ENCODE data around the gene SH3GL2.

The SH3GL2 gene

GRCh38 chr9:17578911-17579793 is at the start of gene SH3GL2:
TSS of gene SH3GL2 (plus strand) at chr9:17579066.
- peak; percentile 73 for DNase-seq

DNA sequence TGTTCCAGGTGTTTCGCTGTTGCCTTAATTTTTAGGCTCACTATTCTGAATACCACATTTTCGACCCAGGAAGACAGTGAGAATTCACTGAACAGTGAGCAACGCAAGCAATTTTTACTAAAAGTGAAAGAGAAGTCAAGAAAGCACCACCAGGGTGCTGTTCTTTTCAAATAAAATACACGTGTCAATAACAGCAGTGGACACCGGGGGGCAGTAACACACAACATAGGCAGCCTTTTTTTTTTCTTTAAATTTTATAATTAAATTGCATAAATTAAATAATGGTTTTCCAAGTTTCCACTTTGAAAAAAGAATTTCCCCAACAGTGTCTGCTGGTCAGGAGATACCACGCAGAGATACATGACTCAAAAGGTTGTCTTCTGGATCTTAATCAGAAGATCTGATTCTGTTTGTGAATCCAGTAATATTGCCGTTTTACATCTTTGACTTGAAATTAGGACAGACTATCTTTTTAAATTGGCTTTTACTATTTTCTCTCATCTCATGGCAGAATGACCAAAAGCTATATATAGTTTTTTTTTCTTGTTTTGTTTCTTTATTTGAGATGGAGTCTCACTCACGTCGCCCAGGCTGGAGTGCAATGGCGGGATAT is 47.1 kb upstream of the SH3GL2 start:
- peak; percentile 15 for DNase-seq

GRCh38 chr9:17532461-17532860 is 46.4 kb upstream of the SH3GL2 start:
- DNase-seq, result no peak

DNA sequence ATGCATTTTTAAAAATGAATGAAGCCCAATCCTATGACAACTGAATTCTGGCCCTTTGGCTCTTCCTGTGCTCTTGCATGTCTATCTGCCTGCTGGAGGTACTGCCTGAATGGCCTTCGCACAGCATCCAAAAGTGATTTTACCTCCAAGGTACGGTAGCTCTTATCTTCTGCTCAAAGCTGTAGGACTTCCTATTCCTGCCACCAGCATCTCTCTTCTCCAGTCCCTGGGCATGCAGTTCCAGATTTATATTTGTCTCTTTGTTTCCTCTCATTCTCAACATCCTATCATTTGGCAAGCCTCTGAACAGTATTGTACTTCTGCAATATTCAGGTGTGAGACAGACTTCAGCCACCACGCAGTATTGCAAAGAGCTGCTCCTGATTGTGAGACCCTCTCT is 43.7 kb upstream of the SH3GL2 start:
- DNase-seq, result no peak

- no peak for DNase-seq
Measured at GRCh38 chr9:17536027-17536426, 42.8 kb upstream of the SH3GL2 start.

DNA sequence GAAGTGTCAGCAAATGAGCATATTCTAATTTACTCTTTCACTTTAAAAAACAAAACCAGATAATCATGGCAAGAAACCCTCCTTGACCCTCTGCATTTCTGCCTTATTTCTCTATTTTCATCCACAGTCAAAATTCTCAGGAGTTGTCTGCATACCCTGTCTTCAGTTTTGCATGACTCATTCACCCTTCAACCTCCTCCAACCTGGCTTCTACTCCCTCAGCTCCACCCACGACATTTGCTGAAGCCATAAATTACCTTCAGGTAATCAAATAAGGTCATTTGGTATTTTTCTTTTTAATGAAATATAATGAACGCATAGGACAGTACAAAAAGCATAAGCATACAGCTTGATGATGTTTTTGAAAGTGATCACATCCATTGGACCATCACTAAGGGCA is 27.8 kb upstream of the SH3GL2 start:
- no peak for DNase-seq

GRCh38 chr9:17555362-17556054 is 23.4 kb upstream of the SH3GL2 start:
- no peak for DNase-seq

- DNase-seq, result no peak
Measured at GRCh38 chr9:17556255-17556654, 22.6 kb upstream of the SH3GL2 start.

DNA sequence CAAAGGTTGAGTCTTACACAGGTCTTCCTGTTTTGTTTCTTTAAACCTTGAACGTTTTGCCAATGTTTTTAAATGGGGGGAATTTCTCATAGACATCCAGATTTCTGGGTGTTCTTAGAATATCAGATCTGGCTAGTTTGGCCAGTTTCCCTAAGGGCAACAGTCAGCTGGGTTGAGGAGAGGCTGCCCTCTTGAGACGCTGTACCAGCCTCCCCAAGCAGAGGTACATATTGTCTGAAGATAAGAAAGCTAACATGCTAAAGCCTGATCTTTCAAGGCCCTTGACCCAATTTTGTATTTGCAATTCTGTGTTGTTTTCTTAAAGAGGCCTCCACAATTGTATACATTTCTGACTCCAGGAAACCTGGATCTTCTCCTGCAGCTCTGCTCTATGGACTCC is 21.9 kb upstream of the SH3GL2 start:
- DNase-seq, result no peak

DNA sequence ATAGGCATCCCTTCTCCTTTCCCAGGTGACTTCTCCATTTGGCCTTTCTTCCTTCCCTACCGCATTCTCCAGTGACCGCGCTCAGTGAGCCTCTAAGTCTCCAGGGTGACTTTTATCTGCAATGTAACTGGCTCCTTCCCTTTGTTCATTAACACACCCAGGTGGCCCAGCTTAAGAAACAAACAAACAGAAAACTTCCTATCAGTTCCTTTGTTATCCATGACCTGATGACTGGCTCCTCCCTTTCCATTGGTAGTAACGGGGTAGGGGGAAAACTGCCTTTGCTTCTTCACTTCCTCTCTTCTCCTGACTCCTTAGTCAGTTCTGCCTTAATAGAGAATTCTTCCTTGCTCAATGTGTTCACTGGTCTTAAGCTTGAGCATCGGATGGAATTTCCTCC is 7.0 kb upstream of the SH3GL2 start:
- DNase-seq, result no peak

DNA sequence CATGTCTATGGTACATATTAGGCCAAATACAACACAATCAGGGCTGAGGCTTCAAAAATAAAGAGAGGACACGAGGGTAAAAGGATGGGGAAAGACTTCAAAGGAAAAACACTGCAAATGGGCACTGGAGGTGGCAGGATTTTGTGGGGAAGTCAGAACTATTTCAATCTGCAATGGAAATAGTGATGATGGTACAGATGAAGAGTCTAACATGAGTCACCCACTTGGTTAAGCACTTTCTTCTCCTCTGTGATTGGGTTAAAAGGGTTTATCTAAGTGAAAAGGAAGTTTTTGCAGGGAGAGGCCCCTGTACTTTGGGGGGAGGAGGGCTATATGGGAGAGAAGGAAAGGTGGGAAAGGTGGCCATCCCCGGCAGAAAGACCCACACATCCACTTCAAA is 4.5 kb upstream of the SH3GL2 start:
- DNase-seq, result no peak

- DNase-seq, result no peak
Measured at GRCh38 chr9:17578577-17578910, 322 bp upstream of the SH3GL2 start.

DNA sequence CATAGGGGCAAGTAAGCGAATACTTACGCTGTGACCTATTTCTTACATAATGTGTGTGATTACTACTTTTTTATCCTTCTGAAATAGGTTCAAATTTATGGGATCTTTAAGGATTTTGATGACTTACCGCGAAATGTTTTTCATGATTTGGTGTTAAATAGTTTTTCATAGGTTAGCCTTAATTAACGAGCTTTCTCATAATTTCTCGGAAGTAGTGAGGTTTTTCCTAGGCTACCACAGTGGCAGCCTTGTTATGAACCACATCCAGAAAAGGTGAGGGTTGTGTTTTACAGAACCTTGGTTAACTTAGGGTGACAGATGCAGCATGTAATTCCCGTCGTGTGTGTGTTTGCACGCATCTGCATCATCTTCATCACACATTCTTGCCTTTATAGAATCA is 1.3 kb downstream of the SH3GL2 start:
- no peak for DNase-seq

DNA sequence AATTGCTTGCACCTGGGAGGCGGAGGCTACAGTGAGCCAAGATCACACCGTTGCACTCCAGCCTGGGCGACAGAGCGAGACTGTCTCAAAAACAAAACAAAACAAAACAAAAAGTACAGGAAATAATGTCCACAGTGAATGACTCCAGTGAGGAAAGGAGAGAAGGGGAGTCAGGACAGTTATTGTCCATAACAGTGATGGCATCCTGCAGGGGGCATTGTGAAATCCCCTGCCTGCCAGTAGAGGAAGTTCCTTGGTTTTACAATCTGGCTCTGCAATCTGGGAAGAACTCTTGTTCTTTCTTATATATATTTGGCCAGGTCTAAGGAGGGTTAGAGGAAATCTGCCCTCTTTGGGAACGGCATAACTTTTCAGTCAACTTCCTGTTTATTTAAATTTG is 8.2 kb downstream of the SH3GL2 start:
- DNase-seq, result no peak

GRCh38 chr9:17588395-17588794 is 9.5 kb downstream of the SH3GL2 start:
- DNase-seq, result no peak

GRCh38 chr9:17588941-17589340 is 10.1 kb downstream of the SH3GL2 start:
- no peak for DNase-seq

DNA sequence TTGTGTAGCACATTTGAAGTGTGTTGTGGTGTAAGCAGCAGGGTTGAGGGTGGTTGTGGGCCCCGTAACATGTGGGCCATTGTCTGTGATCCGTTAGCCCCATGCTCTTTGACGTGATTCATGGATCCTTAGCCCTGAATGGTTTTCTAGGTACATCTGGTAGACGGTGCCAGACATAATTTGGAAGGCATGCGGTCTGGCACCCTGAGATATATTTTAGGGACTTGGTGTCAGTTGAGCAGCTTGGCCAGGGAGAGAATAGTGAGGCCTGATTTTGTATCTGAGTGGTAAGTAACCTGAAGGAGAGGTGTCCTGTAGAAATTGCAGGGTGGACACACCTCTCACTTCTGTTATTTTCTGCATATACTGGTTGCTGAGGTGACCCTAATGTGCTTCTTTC is 10.9 kb downstream of the SH3GL2 start:
- no peak for DNase-seq

- DNase-seq, result no peak
Measured at GRCh38 chr9:17594961-17595360, 16.1 kb downstream of the SH3GL2 start.

- no peak for DNase-seq
Measured at GRCh38 chr9:17597977-17598376, 19.1 kb downstream of the SH3GL2 start.

- DNase-seq, result no peak
Measured at GRCh38 chr9:17600962-17601593, 22.2 kb downstream of the SH3GL2 start.

DNA sequence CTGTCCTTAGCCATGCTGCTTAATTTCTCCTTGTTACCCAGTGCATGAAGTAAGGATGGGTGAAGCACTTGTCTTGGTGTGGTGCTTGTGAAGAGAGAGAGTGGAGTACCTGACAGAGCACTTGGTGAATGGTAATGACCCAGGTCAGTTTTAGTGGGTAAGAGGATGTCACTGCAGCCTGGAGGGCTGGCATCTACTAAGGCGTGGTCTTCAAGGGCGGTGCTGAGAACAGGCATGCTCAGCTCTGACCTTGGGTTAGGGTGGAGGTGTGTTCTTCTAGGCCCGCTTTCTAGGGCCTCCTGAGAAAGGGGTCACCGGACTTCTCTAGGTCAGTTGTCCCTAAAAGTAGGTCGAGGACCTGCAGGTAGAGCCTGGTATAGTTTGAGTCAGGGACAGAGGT is 25.7 kb downstream of the SH3GL2 start:
- DNase-seq, result no peak

DNA sequence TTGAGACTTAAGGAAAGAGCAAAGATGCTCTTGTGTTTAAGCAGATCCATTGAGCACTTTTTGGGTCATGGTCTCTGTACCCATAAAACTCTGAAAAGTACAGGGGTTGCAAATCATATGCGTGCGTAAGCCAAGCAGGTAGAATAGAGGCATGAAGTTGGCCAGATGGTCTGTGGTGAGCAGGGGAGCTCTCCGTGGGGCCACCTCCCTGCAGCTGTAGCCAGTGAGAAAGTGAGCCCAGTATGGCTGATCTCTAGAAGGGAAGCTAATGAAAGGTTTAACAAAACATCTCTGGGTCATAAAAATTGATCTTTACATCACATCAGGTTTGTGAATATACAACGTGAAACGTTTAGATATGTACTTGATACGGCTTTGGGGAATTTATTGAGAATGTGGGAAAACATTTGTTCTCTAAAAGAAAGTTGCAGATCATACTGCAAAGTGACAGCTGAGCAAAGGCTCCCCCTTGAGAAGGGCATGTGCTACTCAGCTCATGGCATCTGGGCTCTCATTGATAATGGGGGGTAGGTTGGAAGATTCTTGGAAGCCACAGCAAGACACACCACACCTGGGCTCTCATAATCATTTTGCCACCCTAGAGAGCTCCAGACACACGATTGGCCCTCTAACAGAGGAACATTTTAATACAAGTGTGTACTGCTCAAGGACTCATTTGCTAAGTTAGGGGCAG is 30.6 kb downstream of the SH3GL2 start:
- DNase-seq, result peak; percentile 2

GRCh38 chr9:17611342-17611741 is 32.5 kb downstream of the SH3GL2 start:
- DNase-seq, result no peak

All from NCI-H2171 (cell line).